ENCODE data around the gene KCNA10.

The KCNA10 gene

DNA sequence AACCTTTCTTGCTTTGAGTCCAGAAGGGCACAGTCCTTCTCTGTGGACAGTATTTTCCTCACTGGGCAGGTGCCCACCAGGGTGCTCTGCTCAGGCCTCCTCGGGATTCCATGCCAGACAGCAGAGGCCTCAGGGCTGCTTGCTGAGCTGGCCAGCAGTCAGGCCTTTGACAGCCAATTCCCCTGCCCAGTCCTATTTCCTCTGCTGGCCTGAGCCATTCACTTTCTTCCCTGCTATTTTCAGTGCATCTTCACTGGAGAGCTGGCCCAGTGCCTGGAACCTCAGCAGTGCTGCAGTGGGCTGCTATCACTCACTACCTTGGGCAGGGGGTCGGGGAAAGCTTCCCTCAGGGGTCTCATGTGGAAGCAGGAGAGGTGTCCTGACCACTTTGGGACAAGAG is 33.2 kb downstream of the KCNA10 start:
- in situ Hi-C loops (cut with HindIII; ENCODE audit: low sequenced_read_pairs): no loop called here
- DNase-seq (ENCODE audit: low read depth, low spot score): no peak
- no peak overlapping the region for H3K4me3 ChIP-seq (ENCODE audit: low read depth, low read length)
- TF ChIP-seq, protein P1, sequence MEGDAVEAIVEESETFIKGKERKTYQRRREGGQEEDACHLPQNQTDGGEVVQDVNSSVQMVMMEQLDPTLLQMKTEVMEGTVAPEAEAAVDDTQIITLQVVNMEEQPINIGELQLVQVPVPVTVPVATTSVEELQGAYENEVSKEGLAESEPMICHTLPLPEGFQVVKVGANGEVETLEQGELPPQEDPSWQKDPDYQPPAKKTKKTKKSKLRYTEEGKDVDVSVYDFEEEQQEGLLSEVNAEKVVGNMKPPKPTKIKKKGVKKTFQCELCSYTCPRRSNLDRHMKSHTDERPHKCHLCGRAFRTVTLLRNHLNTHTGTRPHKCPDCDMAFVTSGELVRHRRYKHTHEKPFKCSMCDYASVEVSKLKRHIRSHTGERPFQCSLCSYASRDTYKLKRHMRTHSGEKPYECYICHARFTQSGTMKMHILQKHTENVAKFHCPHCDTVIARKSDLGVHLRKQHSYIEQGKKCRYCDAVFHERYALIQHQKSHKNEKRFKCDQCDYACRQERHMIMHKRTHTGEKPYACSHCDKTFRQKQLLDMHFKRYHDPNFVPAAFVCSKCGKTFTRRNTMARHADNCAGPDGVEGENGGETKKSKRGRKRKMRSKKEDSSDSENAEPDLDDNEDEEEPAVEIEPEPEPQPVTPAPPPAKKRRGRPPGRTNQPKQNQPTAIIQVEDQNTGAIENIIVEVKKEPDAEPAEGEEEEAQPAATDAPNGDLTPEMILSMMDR (IDR thresholded peaks at IDR 0.05; ENCODE audit: low read depth, low read length): no peak

DNA sequence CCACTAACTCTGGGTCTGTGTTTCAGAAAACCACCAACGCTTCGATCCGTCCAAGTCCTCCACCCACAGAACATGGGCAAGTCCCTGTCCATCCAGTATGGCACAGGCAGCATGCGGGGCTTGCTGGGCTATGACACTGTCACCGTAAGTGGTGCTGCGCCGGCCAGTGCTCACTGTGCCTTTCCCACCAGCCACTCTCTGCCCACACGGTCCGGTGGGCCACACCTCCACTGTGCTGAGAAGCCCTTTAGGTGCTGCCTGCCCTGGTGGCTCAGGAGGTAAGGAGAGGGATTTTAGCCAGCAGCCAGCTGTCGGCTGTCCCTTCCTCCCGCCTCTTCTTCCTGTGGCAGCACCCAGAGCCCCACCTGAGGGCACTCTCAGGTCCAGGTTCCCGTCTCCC is 34.2 kb downstream of the KCNA10 start:
- TF ChIP-seq, protein P1 (IDR thresholded peaks at IDR 0.05; ENCODE audit: low read depth, low read length): no peak
- H3K4me3 ChIP-seq (ENCODE audit: low read depth, low read length): no peak overlapping the region
- DNase-seq (ENCODE audit: low read depth, low spot score): no peak
- in situ Hi-C loops (cut with HindIII; ENCODE audit: low sequenced_read_pairs): no loop called here

GRCh38 chr1:110483308-110483685 is 35.7 kb downstream of the KCNA10 start:
- TF ChIP-seq, protein P1 (IDR thresholded peaks at IDR 0.05; ENCODE audit: low read depth, low read length): no peak
- no peak overlapping the region for H3K4me3 ChIP-seq (ENCODE audit: low read depth, low read length)
- in situ Hi-C loops (cut with HindIII; ENCODE audit: low sequenced_read_pairs): no loop called here
- DNase-seq (ENCODE audit: low read depth, low spot score): no peak

GRCh38 chr1:110482662-110483307 is 36.2 kb downstream of the KCNA10 start:
- in situ Hi-C loops (cut with HindIII; ENCODE audit: low sequenced_read_pairs): no loop called here
- no peak overlapping the region for H3K4me3 ChIP-seq (ENCODE audit: low read depth, low read length)
- TF ChIP-seq, protein P1 (IDR thresholded peaks at IDR 0.05; ENCODE audit: low read depth, low read length): no peak
- no peak for DNase-seq (ENCODE audit: low read depth, low spot score)

- in situ Hi-C loops (cut with HindIII; ENCODE audit: low sequenced_read_pairs): no loop called here
- DNase-seq (ENCODE audit: low read depth, low spot score): no peak
- TF ChIP-seq, protein P1 (IDR thresholded peaks at IDR 0.05; ENCODE audit: low read depth, low read length): no peak
- no peak overlapping the region for H3K4me3 ChIP-seq (ENCODE audit: low read depth, low read length)
Observed at GRCh38 chr1:110481968-110482623, 36.9 kb downstream of the KCNA10 start.

- no peak overlapping the region for H3K4me3 ChIP-seq (ENCODE audit: low read depth, low read length)
- no peak for DNase-seq (ENCODE audit: low read depth, low spot score)
- in situ Hi-C loops (cut with HindIII; ENCODE audit: low sequenced_read_pairs): no loop called here
- TF ChIP-seq, protein P1 (IDR thresholded peaks at IDR 0.05; ENCODE audit: low read depth, low read length): no peak
Observed at GRCh38 chr1:110480356-110481096, 38.4 kb downstream of the KCNA10 start.
